ENCODE data around the gene ACACA.

The ACACA gene

DNA sequence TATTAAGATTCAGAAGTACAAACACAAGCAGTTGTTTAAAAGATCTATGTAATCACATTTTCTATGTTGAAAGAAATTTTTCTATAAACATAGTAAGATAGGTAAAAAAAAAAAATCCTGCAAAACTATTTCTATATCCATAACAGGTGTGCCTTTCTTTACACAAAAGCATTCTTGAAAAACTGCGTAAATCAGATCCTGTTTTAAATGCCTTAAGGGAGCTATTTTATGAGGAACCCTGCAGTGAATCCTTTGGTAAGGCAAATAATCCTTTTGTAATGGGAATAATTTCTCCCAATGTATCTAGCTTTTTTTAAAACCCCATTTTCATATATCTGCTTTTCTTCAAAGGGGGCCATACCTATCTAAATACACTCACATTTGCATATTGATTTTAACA, 300.6 kb downstream of the ACACA start:
- H3K4me1 ChIP-seq (ENCODE audit: control insufficient read depth, insufficient read depth, low read length): peaks cover 6% of the 10 kb centered on the region

GRCh38 chr17:37103231-37103630, 303.4 kb downstream of the ACACA start:
- H3K9me3 ChIP-seq (ENCODE audit: control insufficient read depth, low read length): no peaks in the 10 kb centered on the region
- no peaks in the 10 kb centered on the region for H3K27me3 ChIP-seq (replicated peaks; ENCODE audit: control insufficient read depth, insufficient read depth, low read length)
- H3K9ac ChIP-seq (ENCODE audit: low read length): no peak overlapping the region
- DNase-seq (ENCODE audit: low read depth): no peak
- peaks cover 84% of the 10 kb centered on the region for H3K36me3 ChIP-seq (ENCODE audit: control insufficient read depth, insufficient read depth, low read length, severe bottlenecking)
- peaks cover 6% of the 10 kb centered on the region for H3K4me1 ChIP-seq (ENCODE audit: control insufficient read depth, insufficient read depth, low read length)
- H3K4me3 ChIP-seq (ENCODE audit: low read length): no peak overlapping the region

More for the DNA sequence above, 300.6 kb downstream of the ACACA start:
- Histone ChIP-seq H3K9me3 (ENCODE audit: control insufficient read depth, low read length) (no peaks in the 10 kb centered on the region), H3K27me3 (replicated peaks; ENCODE audit: control insufficient read depth, insufficient read depth, low read length) (no peaks in the 10 kb centered on the region), H3K9ac (ENCODE audit: low read length) (no peak overlapping the region), H3K4me3 (ENCODE audit: low read length) (no peak overlapping the region), H3K36me3 (ENCODE audit: control insufficient read depth, insufficient read depth, low read length, severe bottlenecking) (peaks cover 95% of the 10 kb centered on the region)
- no peak for DNase-seq (ENCODE audit: low read depth)

DNA sequence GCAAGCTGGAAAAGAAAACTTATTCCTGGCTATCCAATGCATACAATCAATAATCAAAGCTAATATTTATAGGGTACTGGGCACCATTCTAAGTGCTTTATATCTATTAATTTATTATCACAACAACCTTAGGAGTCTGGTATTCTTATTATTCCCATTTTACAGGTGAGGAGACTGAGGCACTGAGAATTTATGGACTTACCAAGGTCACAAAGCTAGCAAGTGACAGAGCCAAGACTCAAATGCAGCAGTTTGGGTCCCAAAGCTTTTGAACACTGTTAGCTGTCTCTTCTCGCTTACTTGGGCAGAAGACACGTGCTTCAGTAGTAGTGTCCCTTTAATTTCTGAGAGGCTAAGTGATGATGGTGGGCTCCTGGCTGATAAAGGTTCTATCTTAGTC, 305.3 kb downstream of the ACACA start:
- no peak for DNase-seq (ENCODE audit: low read depth)
- H3K36me3 ChIP-seq (ENCODE audit: control insufficient read depth, insufficient read depth, low read length, severe bottlenecking): peaks cover 85% of the 10 kb centered on the region

GRCh38 chr17:37100231-37100630, 306.4 kb downstream of the ACACA start:
- peaks cover 88% of the 10 kb centered on the region for H3K36me3 ChIP-seq (ENCODE audit: control insufficient read depth, insufficient read depth, low read length, severe bottlenecking)
- no peaks in the 10 kb centered on the region for H3K9me3 ChIP-seq (ENCODE audit: control insufficient read depth, low read length)
- no peak overlapping the region for H3K4me3 ChIP-seq (ENCODE audit: low read length)
- H3K9ac ChIP-seq (ENCODE audit: low read length): no peak overlapping the region
- no peaks in the 10 kb centered on the region for H3K27me3 ChIP-seq (replicated peaks; ENCODE audit: control insufficient read depth, insufficient read depth, low read length)
- DNase-seq (ENCODE audit: low read depth): no peak
- no peaks in the 10 kb centered on the region for H3K4me1 ChIP-seq (ENCODE audit: control insufficient read depth, insufficient read depth, low read length)

More for the DNA sequence above, 305.3 kb downstream of the ACACA start:
- no peak overlapping the region for H3K4me3 ChIP-seq (ENCODE audit: low read length)
- no peak overlapping the region for H3K9ac ChIP-seq (ENCODE audit: low read length)
- H3K27me3 ChIP-seq (replicated peaks; ENCODE audit: control insufficient read depth, insufficient read depth, low read length): no peaks in the 10 kb centered on the region
- no peaks in the 10 kb centered on the region for H3K4me1 ChIP-seq (ENCODE audit: control insufficient read depth, insufficient read depth, low read length)
- H3K9me3 ChIP-seq (ENCODE audit: control insufficient read depth, low read length): no peaks in the 10 kb centered on the region

DNA sequence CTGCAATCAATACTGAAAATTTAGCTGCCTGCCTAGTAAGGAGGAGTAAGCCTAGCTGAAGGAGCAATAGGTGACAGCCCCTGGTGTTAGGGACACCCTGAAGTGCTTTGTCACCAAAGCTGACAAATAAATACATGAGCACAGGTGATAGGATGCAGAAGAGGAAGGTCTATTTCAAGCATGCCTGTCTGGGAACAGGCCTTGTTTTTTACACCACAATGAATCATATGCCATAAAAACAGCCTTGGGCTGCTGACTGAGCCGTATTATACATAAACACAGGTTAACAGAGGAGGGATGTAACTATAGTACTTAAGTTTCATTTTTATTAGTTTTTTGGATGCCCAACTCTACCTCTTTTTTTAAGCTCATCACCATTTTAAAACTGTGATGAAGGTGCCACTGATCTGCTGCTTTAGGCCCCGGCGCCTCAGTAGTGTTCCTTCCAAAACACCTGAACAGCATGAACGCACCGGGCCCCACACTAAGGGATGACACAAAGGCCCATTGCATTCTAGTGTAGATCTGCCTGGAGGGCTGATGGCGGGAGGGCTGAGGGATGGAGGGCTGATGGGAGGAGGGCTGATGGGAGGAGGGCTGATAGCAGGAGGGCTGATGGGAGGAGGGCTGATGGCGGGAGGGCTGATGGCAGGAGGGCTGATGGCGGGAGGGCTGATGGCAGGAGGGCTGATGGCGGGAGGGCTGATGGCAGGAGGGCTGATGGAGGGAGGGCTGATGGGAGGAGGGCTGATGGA, 307.5 kb downstream of the ACACA start:
- no peak overlapping the region for H3K9ac ChIP-seq (ENCODE audit: low read length)
- no peak for DNase-seq (ENCODE audit: low read depth)
- H3K27me3 ChIP-seq (replicated peaks; ENCODE audit: control insufficient read depth, insufficient read depth, low read length): no peaks in the 10 kb centered on the region
- H3K4me1 ChIP-seq (ENCODE audit: control insufficient read depth, insufficient read depth, low read length): no peaks in the 10 kb centered on the region
- peaks cover 88% of the 10 kb centered on the region for H3K36me3 ChIP-seq (ENCODE audit: control insufficient read depth, insufficient read depth, low read length, severe bottlenecking)
- no peak overlapping the region for H3K4me3 ChIP-seq (ENCODE audit: low read length)
- no peaks in the 10 kb centered on the region for H3K9me3 ChIP-seq (ENCODE audit: control insufficient read depth, low read length)

- DNase-seq (ENCODE audit: low read depth): no peak
- Histone ChIP-seq H3K4me1 (ENCODE audit: control insufficient read depth, insufficient read depth, low read length) (no peaks in the 10 kb centered on the region), H3K36me3 (ENCODE audit: control insufficient read depth, insufficient read depth, low read length, severe bottlenecking) (peaks cover 88% of the 10 kb centered on the region), H3K4me3 (ENCODE audit: low read length) (no peak overlapping the region), H3K9ac (ENCODE audit: low read length) (no peak overlapping the region), H3K9me3 (ENCODE audit: control insufficient read depth, low read length) (no peaks in the 10 kb centered on the region), H3K27me3 (replicated peaks; ENCODE audit: control insufficient read depth, insufficient read depth, low read length) (no peaks in the 10 kb centered on the region)
Observed at GRCh38 chr17:37098152-37098551, 308.5 kb downstream of the ACACA start.

- no peak for DNase-seq (ENCODE audit: low read depth)
- Histone ChIP-seq H3K9ac (ENCODE audit: low read length) (no peak overlapping the region), H3K27me3 (replicated peaks; ENCODE audit: control insufficient read depth, insufficient read depth, low read length) (no peaks in the 10 kb centered on the region), H3K4me1 (ENCODE audit: control insufficient read depth, insufficient read depth, low read length) (no peaks in the 10 kb centered on the region), H3K9me3 (ENCODE audit: control insufficient read depth, low read length) (no peaks in the 10 kb centered on the region), H3K4me3 (ENCODE audit: low read length) (no peak overlapping the region), H3K36me3 (ENCODE audit: control insufficient read depth, insufficient read depth, low read length, severe bottlenecking) (peaks cover 88% of the 10 kb centered on the region)
Observed at GRCh38 chr17:37097154-37097553, 309.5 kb downstream of the ACACA start.

- Histone ChIP-seq H3K36me3 (ENCODE audit: control insufficient read depth, insufficient read depth, low read length, severe bottlenecking) (peaks cover 89% of the 10 kb centered on the region), H3K4me1 (ENCODE audit: control insufficient read depth, insufficient read depth, low read length) (no peaks in the 10 kb centered on the region), H3K9ac (ENCODE audit: low read length) (no peak overlapping the region)
Observed at GRCh38 chr17:37096071-37096470, 310.6 kb downstream of the ACACA start.

GRCh38 chr17:37094391-37094790, 312.2 kb downstream of the ACACA start:
- H3K4me3 ChIP-seq (ENCODE audit: low read length): no peak overlapping the region
- no peak for DNase-seq (ENCODE audit: low read depth)
- peaks cover 97% of the 10 kb centered on the region for H3K36me3 ChIP-seq (ENCODE audit: control insufficient read depth, insufficient read depth, low read length, severe bottlenecking)
- H3K9ac ChIP-seq (ENCODE audit: low read length): no peak overlapping the region
- H3K9me3 ChIP-seq (ENCODE audit: control insufficient read depth, low read length): no peaks in the 10 kb centered on the region
- H3K4me1 ChIP-seq (ENCODE audit: control insufficient read depth, insufficient read depth, low read length): no peaks in the 10 kb centered on the region
- H3K27me3 ChIP-seq (replicated peaks; ENCODE audit: control insufficient read depth, insufficient read depth, low read length): no peaks in the 10 kb centered on the region

More at GRCh38 chr17:37096071-37096470, 310.6 kb downstream of the ACACA start:
- no peak for DNase-seq (ENCODE audit: low read depth)
- Histone ChIP-seq H3K27me3 (replicated peaks; ENCODE audit: control insufficient read depth, insufficient read depth, low read length) (no peaks in the 10 kb centered on the region), H3K4me3 (ENCODE audit: low read length) (no peak overlapping the region), H3K9me3 (ENCODE audit: control insufficient read depth, low read length) (no peaks in the 10 kb centered on the region)

DNA sequence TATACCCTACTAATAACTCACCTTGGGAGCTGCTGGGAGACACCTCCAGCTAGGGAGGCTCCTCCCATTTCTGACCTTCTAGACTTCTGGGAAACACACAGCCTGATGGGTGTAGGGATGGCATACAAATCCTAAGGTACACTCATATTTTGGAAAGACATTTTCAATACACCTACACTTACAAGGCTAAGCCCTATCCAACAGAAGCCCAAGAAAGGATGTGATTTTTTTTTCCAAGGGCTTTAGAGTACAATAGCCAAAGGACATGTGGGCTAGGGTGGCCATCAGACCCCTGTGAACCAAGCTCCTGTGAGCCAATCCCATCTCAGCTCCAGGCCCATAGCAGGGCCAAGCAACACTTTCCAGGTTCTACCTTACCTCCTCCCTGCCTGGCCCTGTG, 313.9 kb downstream of the ACACA start:
- H3K27me3 ChIP-seq (replicated peaks; ENCODE audit: control insufficient read depth, insufficient read depth, low read length): no peaks in the 10 kb centered on the region
- peaks cover 100% of the 10 kb centered on the region for H3K36me3 ChIP-seq (ENCODE audit: control insufficient read depth, insufficient read depth, low read length, severe bottlenecking)
- no peak for DNase-seq (ENCODE audit: low read depth)
- H3K4me1 ChIP-seq (ENCODE audit: control insufficient read depth, insufficient read depth, low read length): no peaks in the 10 kb centered on the region
- no peaks in the 10 kb centered on the region for H3K9me3 ChIP-seq (ENCODE audit: control insufficient read depth, low read length)
- H3K4me3 ChIP-seq (ENCODE audit: low read length): no peak overlapping the region
- H3K9ac ChIP-seq (ENCODE audit: low read length): no peak overlapping the region

- Histone ChIP-seq H3K9me3 (ENCODE audit: control insufficient read depth, low read length) (no peaks in the 10 kb centered on the region), H3K27me3 (replicated peaks; ENCODE audit: control insufficient read depth, insufficient read depth, low read length) (no peaks in the 10 kb centered on the region), H3K4me1 (ENCODE audit: control insufficient read depth, insufficient read depth, low read length) (no peaks in the 10 kb centered on the region), H3K9ac (ENCODE audit: low read length) (no peak overlapping the region), H3K4me3 (ENCODE audit: low read length) (no peak overlapping the region), H3K36me3 (ENCODE audit: control insufficient read depth, insufficient read depth, low read length, severe bottlenecking) (peaks cover 100% of the 10 kb centered on the region)
- no peak for DNase-seq (ENCODE audit: low read depth)
Observed at GRCh38 chr17:37092071-37092470, 314.6 kb downstream of the ACACA start.

DNA sequence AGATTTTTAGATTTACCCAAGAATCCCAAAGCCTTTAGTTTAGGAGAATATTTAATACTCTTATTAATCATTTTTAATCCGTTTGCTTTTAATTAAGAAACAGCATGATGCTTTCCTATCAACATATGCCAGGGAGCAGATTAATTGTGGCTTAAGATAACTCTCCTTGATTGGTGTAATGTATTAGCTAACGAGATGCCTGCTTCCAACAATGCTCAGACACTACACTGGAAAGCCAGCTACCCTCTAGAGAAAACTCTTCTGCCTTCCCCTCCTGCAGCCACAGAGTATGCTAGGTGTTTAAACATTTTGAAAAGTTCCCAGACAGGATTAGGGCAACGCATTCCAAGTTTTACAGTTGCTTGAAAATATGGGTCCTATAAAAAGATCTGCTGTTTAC, 315.7 kb downstream of the ACACA start:
- Histone ChIP-seq H3K27me3 (replicated peaks; ENCODE audit: control insufficient read depth, insufficient read depth, low read length) (no peaks in the 10 kb centered on the region), H3K4me1 (ENCODE audit: control insufficient read depth, insufficient read depth, low read length) (no peaks in the 10 kb centered on the region), H3K9me3 (ENCODE audit: control insufficient read depth, low read length) (no peaks in the 10 kb centered on the region), H3K36me3 (ENCODE audit: control insufficient read depth, insufficient read depth, low read length, severe bottlenecking) (peaks cover 100% of the 10 kb centered on the region), H3K9ac (ENCODE audit: low read length) (no peak overlapping the region), H3K4me3 (ENCODE audit: low read length) (no peak overlapping the region)
- DNase-seq (ENCODE audit: low read depth): no peak
